Esophagus squamous epithelium (tissue), 4 donors: ENCODE data around the gene HHEX.

Experiments used
- POLR2A ChIP-seq, 4 donors: fragments of 450-650 bp; IDR thresholded peaks; one replicate each; pipeline ENCODE4 v1.6.1; 2017; ENCODE audit warnings: antibody characterized with exemption in 4 of 4, mild to moderate bottlenecking in 4 of 4, moderate library complexity in 3 of 4
- TF ChIP-seq, protein P1 (sequence below), 6 experiments: fragments of 450-650 bp in 4 of 6; fragments of 200-600 bp in 2 of 6; sonication (generic) in 2 of 6; IDR thresholded peaks; one replicate each; pipeline ENCODE4 v1.5.1; 2016 to 2019; ENCODE audit warnings: antibody characterized with exemption in 6 of 6, mild to moderate bottlenecking in 4 of 6, moderate library complexity in 4 of 6

DNA sequence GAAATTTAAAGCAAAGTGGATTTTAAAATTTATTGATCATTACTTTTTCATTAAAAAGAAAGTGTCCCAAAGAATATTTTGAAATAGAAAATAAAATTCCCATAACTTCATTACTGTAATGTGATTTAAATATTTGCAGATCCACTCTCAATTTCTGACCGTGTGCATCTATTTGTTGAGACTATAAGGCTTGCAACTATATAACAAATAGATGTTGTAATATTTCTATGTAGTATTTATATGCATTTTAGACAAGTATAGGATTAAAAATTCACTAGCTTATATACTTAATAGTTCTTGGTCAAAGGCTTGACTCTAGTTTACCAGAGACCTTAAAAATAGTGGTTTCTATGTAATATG lies 3.8 kb downstream of the HHEX start:
- TF ChIP-seq, protein P1, sequence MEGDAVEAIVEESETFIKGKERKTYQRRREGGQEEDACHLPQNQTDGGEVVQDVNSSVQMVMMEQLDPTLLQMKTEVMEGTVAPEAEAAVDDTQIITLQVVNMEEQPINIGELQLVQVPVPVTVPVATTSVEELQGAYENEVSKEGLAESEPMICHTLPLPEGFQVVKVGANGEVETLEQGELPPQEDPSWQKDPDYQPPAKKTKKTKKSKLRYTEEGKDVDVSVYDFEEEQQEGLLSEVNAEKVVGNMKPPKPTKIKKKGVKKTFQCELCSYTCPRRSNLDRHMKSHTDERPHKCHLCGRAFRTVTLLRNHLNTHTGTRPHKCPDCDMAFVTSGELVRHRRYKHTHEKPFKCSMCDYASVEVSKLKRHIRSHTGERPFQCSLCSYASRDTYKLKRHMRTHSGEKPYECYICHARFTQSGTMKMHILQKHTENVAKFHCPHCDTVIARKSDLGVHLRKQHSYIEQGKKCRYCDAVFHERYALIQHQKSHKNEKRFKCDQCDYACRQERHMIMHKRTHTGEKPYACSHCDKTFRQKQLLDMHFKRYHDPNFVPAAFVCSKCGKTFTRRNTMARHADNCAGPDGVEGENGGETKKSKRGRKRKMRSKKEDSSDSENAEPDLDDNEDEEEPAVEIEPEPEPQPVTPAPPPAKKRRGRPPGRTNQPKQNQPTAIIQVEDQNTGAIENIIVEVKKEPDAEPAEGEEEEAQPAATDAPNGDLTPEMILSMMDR (IDR thresholded peaks at IDR 0.05): no peak
- TF ChIP-seq POLR2A (IDR thresholded peaks at IDR 0.05): no peak
